PC-3 (cell line): ENCODE results near the gene PSTPIP2. TPM values are rescaled to one million over a fixed set of nuclear protein-coding genes. Genes with fewer than 3 reads are reported as not detected.
"Not testable (repeated sequence)": the region's sequence is repeated elsewhere in the genome, so short reads cannot be mapped to it uniquely, and the experiment has no call there.

Experiments
- ATAC-seq: fragments of 200-7000 bp; cut with Tn5 transposase; 2 replicates; pipeline ENCODE4 v1.9.1; 2020; ENCODE audit warnings: mild to moderate bottlenecking, moderate library complexity
- BruUV-seq: library from RNA; stranded (reverse); fragments of 400-500 nt; replicated peaks from 2 replicates; lab custom pipeline; 2021; lab: Mats Ljungman, UMichigan
- CTCF ChIA-PET: fragments of 300-600 bp; sonication (Branson Sonifier 250); formaldehyde crosslinking; loops from one replicate; lab custom pipeline; 2022; ENCODE audit warnings: antibody characterized with exemption; lab: Charles Lee
- POLR2A ChIA-PET: fragments of 300-600 bp; sonication (Branson Sonifier 250); formaldehyde crosslinking; loops from one replicate; lab custom pipeline; 2022; ENCODE audit warnings: antibody characterized with exemption; ENCODE audit not compliant: unreplicated experiment; lab: Charles Lee
- DNase-seq: peaks from one replicate; pipeline ENCODE4 v3.0.0-alpha.2; 2015
- H2AFZ ChIP-seq: fragments of 300-600 bp; sonication (generic); 2 replicates; pipeline ENCODE4 v1.6.0; 2016; ENCODE audit warnings: antibody characterized with exemption, low read length
- H3F3A ChIP-seq: fragments of 300-600 bp; sonication (generic); one replicate; pipeline ENCODE4 v1.6.0; 2017; ENCODE audit warnings: antibody characterized with exemption, low read length, control low read depth, mild to moderate bottlenecking; ENCODE audit not compliant: unreplicated experiment
- H3K27ac ChIP-seq: fragments of 300-600 bp; sonication (generic); 2 replicates; pipeline ENCODE4 v1.5.1; 2016; ENCODE audit warnings: mild to moderate bottlenecking, low read length
- H3K27me3 ChIP-seq: fragments of 300-600 bp; sonication (generic); 2 replicates; pipeline ENCODE4 v1.6.1; 2016; ENCODE audit warnings: low read length, mixed read lengths
- H3K36me3 ChIP-seq: fragments of 300-600 bp; sonication (generic); 2 replicates; pipeline ENCODE4 v1.6.1; 2016; ENCODE audit warnings: low read depth, mixed run types, low read length, mixed read lengths
- H3K4me1 ChIP-seq: fragments of 300-600 bp; sonication (generic); 2 replicates; pipeline ENCODE4 v1.5.1; 2016; ENCODE audit warnings: low read length; ENCODE audit not compliant: insufficient read depth
- H3K4me2 ChIP-seq: fragments of 300-600 bp; sonication (generic); 2 replicates; pipeline ENCODE4 v1.6.0; 2016; ENCODE audit warnings: low read length
- H3K4me3 ChIP-seq: fragments of 300-600 bp; sonication (generic); 2 replicates; pipeline ENCODE4 v1.5.1; 2016; ENCODE audit warnings: mild to moderate bottlenecking, low read length, mixed read lengths
- H3K79me2 ChIP-seq: fragments of 300-600 bp; sonication (generic); 2 replicates; pipeline ENCODE4 v1.6.1; 2017; ENCODE audit warnings: low read length, mixed read lengths
- H3K9ac ChIP-seq: fragments of 300-600 bp; sonication (generic); 2 replicates; pipeline ENCODE4 v1.6.0; 2016; ENCODE audit warnings: mild to moderate bottlenecking, low read length
- H3K9me2 ChIP-seq: fragments of 300-600 bp; sonication (generic); replicated peaks from 2 replicates; pipeline ENCODE4 v1.6.1; 2016; ENCODE audit warnings: mixed run types, low read length, mixed read lengths
- H3K9me3 ChIP-seq: fragments of 300-600 bp; sonication (generic); 2 replicates; pipeline ENCODE4 v1.6.1; 2016; ENCODE audit warnings: low read length, mixed read lengths
- H4K20me1 ChIP-seq: fragments of 300-600 bp; sonication (generic); 2 replicates; pipeline ENCODE4 v1.6.1; 2016; ENCODE audit warnings: low read length, mixed read lengths
- EZH2 ChIP-seq: fragments of 300-600 bp; sonication (generic); IDR thresholded peaks from one replicate; pipeline ENCODE4 v1.6.1; 2017; ENCODE audit warnings: antibody characterized with exemption, mild to moderate bottlenecking, low read length; ENCODE audit not compliant: unreplicated experiment
- EZH2phosphoT487 ChIP-seq: fragments of 300-600 bp; sonication (generic); IDR thresholded peaks from 2 replicates; pipeline ENCODE4 v1.6.1; 2018; ENCODE audit warnings: mild to moderate bottlenecking, antibody characterized with exemption, low read length, borderline replicate concordance
- intact Hi-C: fragments of 100-400 bp; cut with micrococcal nuclease; formaldehyde crosslinking; loops from 2 replicates; pipeline ENCODE4 v1.9.0; 2023
- total RNA-seq: library from RNA; depleted of rRNA; stranded (reverse); fragments of >200 nt; gene quantifications from 2 replicates; pipeline ENCODE4 v1.2.3, GENCODE V29; 2014
- TF ChIP-seq, protein P1 (sequence below): fragments of 300-600 bp; sonication (generic); conservative IDR thresholded peaks from 2 replicates; pipeline ENCODE4 v1.5.1; 2017; ENCODE audit warnings: antibody characterized with exemption, low read depth, mild to moderate bottlenecking, low read length

Gene PSTPIP2
- total RNA-seq, 1 experiment from 2014 or later = 0.11 TPM

DNA sequence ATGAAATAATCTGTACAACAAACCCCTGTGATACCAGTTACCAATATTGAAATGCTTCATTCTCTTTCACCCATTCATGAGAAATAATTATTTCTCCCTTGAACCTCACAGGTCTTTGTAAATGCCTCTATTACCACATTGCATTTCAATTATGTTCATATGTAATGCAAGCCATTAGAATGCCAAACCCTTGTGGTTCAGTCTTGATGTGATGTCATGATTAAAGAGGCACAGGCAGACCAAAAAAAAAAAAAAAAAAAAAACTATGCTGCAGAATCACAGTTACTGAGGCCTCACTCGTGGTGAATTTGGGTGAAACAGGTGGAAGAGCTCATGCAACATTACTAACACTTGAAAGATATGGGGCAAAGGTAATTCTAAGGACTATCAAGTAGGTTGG is 95.5 kb downstream of the PSTPIP2 start:
- DNase-seq (no peak), ATAC-seq (no peak)
- intact Hi-C loops = no loop called here
- no peak overlapping the region for H3K4me3 ChIP-seq
- no peaks in the 10 kb centered on the region for H3K27me3 ChIP-seq
- H3K27ac ChIP-seq = no peak overlapping the region
- no TSS peak for BruUV-seq
- H3K4me2 ChIP-seq = no peak overlapping the region
- no peak overlapping the region for H2AFZ ChIP-seq
- no peaks in the 10 kb centered on the region for H3K9me2 ChIP-seq
- no peak overlapping the region for H3K9ac ChIP-seq
- TF ChIP-seq, protein P1, sequence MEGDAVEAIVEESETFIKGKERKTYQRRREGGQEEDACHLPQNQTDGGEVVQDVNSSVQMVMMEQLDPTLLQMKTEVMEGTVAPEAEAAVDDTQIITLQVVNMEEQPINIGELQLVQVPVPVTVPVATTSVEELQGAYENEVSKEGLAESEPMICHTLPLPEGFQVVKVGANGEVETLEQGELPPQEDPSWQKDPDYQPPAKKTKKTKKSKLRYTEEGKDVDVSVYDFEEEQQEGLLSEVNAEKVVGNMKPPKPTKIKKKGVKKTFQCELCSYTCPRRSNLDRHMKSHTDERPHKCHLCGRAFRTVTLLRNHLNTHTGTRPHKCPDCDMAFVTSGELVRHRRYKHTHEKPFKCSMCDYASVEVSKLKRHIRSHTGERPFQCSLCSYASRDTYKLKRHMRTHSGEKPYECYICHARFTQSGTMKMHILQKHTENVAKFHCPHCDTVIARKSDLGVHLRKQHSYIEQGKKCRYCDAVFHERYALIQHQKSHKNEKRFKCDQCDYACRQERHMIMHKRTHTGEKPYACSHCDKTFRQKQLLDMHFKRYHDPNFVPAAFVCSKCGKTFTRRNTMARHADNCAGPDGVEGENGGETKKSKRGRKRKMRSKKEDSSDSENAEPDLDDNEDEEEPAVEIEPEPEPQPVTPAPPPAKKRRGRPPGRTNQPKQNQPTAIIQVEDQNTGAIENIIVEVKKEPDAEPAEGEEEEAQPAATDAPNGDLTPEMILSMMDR = no peak
- no peak for TF ChIP-seq EZH2
- TF ChIP-seq EZH2phosphoT487 = no peak
- CTCF ChIA-PET = interaction anchor here (1.5 kb wide), 1 partner anchor 97 kb away, joined by 6 read pairs; no protein-coding TSS in a partner anchor
- no peaks in the 10 kb centered on the region for H3K79me2 ChIP-seq
- H3K9me3 ChIP-seq = no peaks in the 10 kb centered on the region
- H4K20me1 ChIP-seq = no peaks in the 10 kb centered on the region
- H3K36me3 ChIP-seq = no peaks in the 10 kb centered on the region
- no peaks in the 10 kb centered on the region for H3F3A ChIP-seq
- POLR2A ChIA-PET = no interaction called here
- no peaks in the 10 kb centered on the region for H3K4me1 ChIP-seq

DNA sequence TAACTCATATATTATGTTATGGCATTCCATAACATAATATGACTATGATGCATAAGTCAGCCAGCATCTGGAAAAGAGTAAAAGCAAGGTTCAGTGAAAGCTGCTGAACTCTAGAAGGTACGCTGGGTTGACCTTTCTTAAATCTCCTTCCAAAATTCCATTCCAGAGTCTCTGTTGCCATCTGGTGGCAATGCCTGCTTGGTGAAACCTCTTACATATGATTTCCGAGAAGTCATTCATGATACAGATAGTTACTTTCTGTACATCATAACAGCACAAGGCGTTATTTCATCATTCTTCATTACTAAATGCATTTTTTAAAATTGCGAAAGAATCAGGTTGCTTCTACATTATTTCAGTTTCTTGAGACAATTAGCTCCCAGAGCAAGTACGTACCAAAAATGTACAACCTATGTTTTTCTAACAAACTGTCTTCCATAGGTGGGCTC is 97.9 kb downstream of the PSTPIP2 start:
- POLR2A ChIA-PET = no interaction called here
- ATAC-seq = peak; percentile 65
- CTCF ChIA-PET = interaction anchor here (0.6 to 0.7 kb wide), 2 partner anchors 73 to 93 kb away, joined by 3 to 5 read pairs; no protein-coding TSS in a partner anchor
- TF ChIP-seq, protein P1 = peak; percentile 71
- no peak for TF ChIP-seq EZH2
- Histone ChIP-seq H4K20me1 (no peaks in the 10 kb centered on the region), H3F3A (no peaks in the 10 kb centered on the region), H2AFZ (no peak overlapping the region), H3K36me3 (no peaks in the 10 kb centered on the region), H3K27ac (no peak overlapping the region), H3K79me2 (no peaks in the 10 kb centered on the region), H3K4me1 (no peaks in the 10 kb centered on the region), H3K4me2 (peak overlapping the region; percentile 65), H3K9me2 (no peaks in the 10 kb centered on the region), H3K4me3 (no peak overlapping the region), H3K27me3 (no peaks in the 10 kb centered on the region), H3K9ac (no peak overlapping the region), H3K9me3 (no peaks in the 10 kb centered on the region)
- DNase-seq = peak; percentile 72
- intact Hi-C loops = loop anchor here (1.0 kb wide), 4 partner anchors 50 to 309 kb away; no protein-coding TSS in a partner anchor
- no TSS peak for BruUV-seq

DNA sequence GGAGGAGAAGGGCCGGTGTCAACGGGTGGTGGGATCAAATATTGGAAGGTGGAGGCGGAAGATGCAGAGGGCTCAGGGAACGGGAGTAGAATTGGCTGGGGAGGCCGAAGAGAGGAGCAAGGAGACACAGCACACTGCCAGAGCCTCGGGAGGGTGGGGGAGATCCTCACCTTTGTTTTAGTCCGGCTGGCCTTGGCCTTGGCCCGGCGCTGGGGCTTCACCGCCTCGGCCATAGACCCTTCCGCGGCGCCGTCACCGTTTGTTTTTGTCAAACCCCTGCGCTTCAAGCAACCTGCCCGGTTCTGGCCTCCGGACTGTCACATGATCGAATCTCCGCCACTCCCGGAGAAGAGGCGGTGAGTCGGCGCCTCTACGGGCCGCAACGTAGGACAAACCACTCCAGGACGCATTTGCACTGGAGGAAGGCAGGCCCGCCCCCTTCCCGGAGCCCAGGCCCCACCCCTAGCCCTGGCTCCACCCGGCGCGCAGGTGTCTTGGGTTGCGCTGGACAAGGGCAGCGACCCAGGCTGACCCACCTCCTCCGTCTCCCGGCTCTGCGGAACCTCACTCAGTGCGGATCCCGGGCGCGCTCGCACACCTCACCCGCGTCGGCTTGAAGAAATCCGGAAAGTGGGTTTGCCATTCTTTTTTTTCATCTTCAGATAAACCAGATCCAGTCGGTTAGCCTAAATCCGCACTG is 104.9 kb downstream of the PSTPIP2 start, which contains the start of gene EPG5:
EPG5 (minus strand) TSS at position 323 of the 700 bp plus-strand sequence; CDS start at position 233, 90 bp downstream.
- Histone ChIP-seq H3K36me3 (no peaks in the 10 kb centered on the region), H3F3A (no peaks in the 10 kb centered on the region), H3K27me3 (no peaks in the 10 kb centered on the region), H4K20me1 (no peaks in the 10 kb centered on the region), H3K4me2 (peak within 1 kb of the TSS; percentile 88), H3K9me3 (no peaks in the 10 kb centered on the region), H3K79me2 (peaks cover 28% of the 10 kb centered on the region), H3K9me2 (no peaks in the 10 kb centered on the region), H3K4me1 (peaks cover 12% of the 10 kb centered on the region), H2AFZ (peak within 1 kb of the TSS; percentile 84), H3K27ac (no peak within 1 kb of the TSS), H3K9ac (peak within 1 kb of the TSS; percentile 74), H3K4me3 (peak within 1 kb of the TSS; percentile 87)
- DNase-seq = peak; percentile 85
- ChIA-PET CTCF (no interaction called here), POLR2A (no interaction called here)
- TF ChIP-seq EZH2 (no peak), EZH2phosphoT487 (no peak)
- TF ChIP-seq, protein P1 = no peak
- intact Hi-C loops = no loop called here
- BruUV-seq = no TSS peak
- peak; percentile 97 for ATAC-seq

GRCh38 chr18:45964913-45965312 is 107.1 kb downstream of the PSTPIP2 start:
- POLR2A ChIA-PET, BruUV-seq, H3K4me2 ChIP-seq, H3F3A ChIP-seq, H3K9me2 ChIP-seq, H3K36me3 ChIP-seq, H2AFZ ChIP-seq, ATAC-seq, intact Hi-C loops, CTCF ChIA-PET, H3K9ac ChIP-seq, H3K27ac ChIP-seq, H3K9me3 ChIP-seq, H3K4me3 ChIP-seq, H3K27me3 ChIP-seq, DNase-seq, H4K20me1 ChIP-seq: not testable (repeated sequence)
- peaks cover 15% of the 10 kb centered on the region for H3K4me1 ChIP-seq
- H3K79me2 ChIP-seq = peaks cover 48% of the 10 kb centered on the region
